SU-DHL-6 (cell line): Measurements from ENCODE around the gene BICC1.

ENCODE experiments used
- H2AFZ ChIP-seq: fragments of 200-600 bp; sonication (generic); 2 replicates; pipeline ENCODE4 v1.6.1; 2014; ENCODE audit warnings: low read depth, mild to moderate bottlenecking, moderate library complexity, mixed read lengths, antibody characterized with exemption, low read length; ENCODE audit not compliant: severe bottlenecking
- H3F3A ChIP-seq: fragments of 200-600 bp; shearing (Covaris generic); 2 replicates; pipeline ENCODE4 v1.6.0; 2016; ENCODE audit warnings: antibody characterized with exemption, mild to moderate bottlenecking; ENCODE audit not compliant: insufficient read depth
- H3K27ac ChIP-seq: fragments of 200-600 bp; sonication (generic); 2 replicates; pipeline ENCODE4 v1.5.1; 2016; ENCODE audit warnings: low read depth, mild to moderate bottlenecking, low read length, moderate library complexity, mixed read lengths
- H3K27me3 ChIP-seq: fragments of 200-600 bp; sonication (generic), shearing (Covaris generic); 2 replicates; pipeline ENCODE4 v1.6.0; 2014; ENCODE audit warnings: mild to moderate bottlenecking, low read length
- H3K36me3 ChIP-seq: fragments of 200-600 bp; sonication (generic); 2 replicates; pipeline ENCODE4 v1.6.1; 2014; ENCODE audit warnings: mild to moderate bottlenecking, low read length, mixed read lengths
- H3K4me2 ChIP-seq: fragments of 300-600, 200-600 bp; shearing (Covaris generic), sonication (generic); 2 replicates; pipeline ENCODE4 v1.6.0; 2014; ENCODE audit warnings: low read length, low read depth, mild to moderate bottlenecking; ENCODE audit not compliant: poor library complexity, severe bottlenecking
- H3K4me3 ChIP-seq: fragments of 200-600 bp; sonication (generic); 2 replicates; pipeline ENCODE4 v1.5.1; 2014; ENCODE audit warnings: antibody characterized with exemption, low read length, mild to moderate bottlenecking, mixed read lengths; ENCODE audit not compliant: insufficient read depth, poor library complexity, severe bottlenecking
- H3K79me2 ChIP-seq: fragments of 200-600 bp; sonication (generic); 2 replicates; pipeline ENCODE4 v1.6.1; 2014; ENCODE audit warnings: mild to moderate bottlenecking, low read length, moderate library complexity; ENCODE audit not compliant: insufficient read depth
- H3K9ac ChIP-seq: fragments of 200-600 bp; sonication (generic); 2 replicates; pipeline ENCODE4 v1.7.0; 2014; ENCODE audit warnings: mild to moderate bottlenecking, low read length
- H3K9me2 ChIP-seq: fragments of 200-600 bp; sonication (generic); replicated peaks from 2 replicates; pipeline ENCODE4 v1.6.1; 2014; ENCODE audit warnings: low read length; ENCODE audit not compliant: insufficient read depth
- H3K9me3 ChIP-seq: fragments of 200-600 bp; sonication (generic); 2 replicates; pipeline ENCODE4 v1.6.1; 2014; ENCODE audit warnings: low read length, mixed read lengths; ENCODE audit not compliant: insufficient read depth
- H4K20me1 ChIP-seq: fragments of 200-600 bp; sonication (generic); 2 replicates; pipeline ENCODE4 v1.6.1; 2014; ENCODE audit warnings: low read depth, mild to moderate bottlenecking, antibody characterized with exemption, low read length, moderate library complexity, mixed read lengths
- CTCF ChIP-seq: fragments of 200-600 bp; sonication (generic); IDR thresholded peaks from one replicate; pipeline ENCODE4 v1.5.1; 2017; ENCODE audit warnings: antibody characterized with exemption, mild to moderate bottlenecking, low read length, moderate library complexity; ENCODE audit not compliant: insufficient read depth, poor library complexity, severe bottlenecking
- EZH2phosphoT487 ChIP-seq: fragments of 200-600 bp; sonication (generic), shearing (Covaris generic); conservative IDR thresholded peaks from 2 replicates; pipeline ENCODE4 v1.6.1; 2018; ENCODE audit warnings: mild to moderate bottlenecking, antibody characterized with exemption, low read length, moderate library complexity, mixed read lengths

Gene BICC1

GRCh38 chr10:58765910-58766309 lies 253.2 kb downstream of the BICC1 start:
- no peak overlapping the region for H2AFZ ChIP-seq
- no peak for TF ChIP-seq CTCF
- no peak for TF ChIP-seq EZH2phosphoT487
- H3K27me3 ChIP-seq = no peaks in the 10 kb centered on the region
- H3K4me2 ChIP-seq = no peak overlapping the region
- no peaks in the 10 kb centered on the region for H3K9me2 ChIP-seq
- H3K27ac ChIP-seq = no peak overlapping the region
- no peak overlapping the region for H3K4me3 ChIP-seq
- no peaks in the 10 kb centered on the region for H3F3A ChIP-seq
- no peaks in the 10 kb centered on the region for H3K9me3 ChIP-seq
- no peaks in the 10 kb centered on the region for H4K20me1 ChIP-seq
- H3K79me2 ChIP-seq = no peaks in the 10 kb centered on the region
- H3K9ac ChIP-seq = no peak overlapping the region
- H3K36me3 ChIP-seq = no peaks in the 10 kb centered on the region

DNA sequence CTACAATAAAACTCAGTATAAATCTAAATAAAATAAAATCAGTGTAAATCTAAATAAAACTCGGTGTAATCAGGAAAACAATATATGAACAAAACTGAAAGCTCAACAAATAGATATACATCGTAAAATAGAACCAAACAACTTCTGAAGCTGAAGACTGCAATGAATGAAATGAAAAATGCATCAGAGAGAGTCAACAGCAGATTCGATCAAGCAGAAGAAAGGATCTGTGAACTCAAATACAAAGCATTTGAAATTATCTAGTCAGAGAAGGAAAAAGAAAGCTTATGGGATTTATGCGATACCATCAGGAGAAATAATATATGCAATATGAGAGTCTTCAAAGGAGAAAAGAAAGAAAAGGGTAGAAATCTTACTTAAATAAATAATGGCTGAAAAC lies 255.0 kb downstream of the BICC1 start:
- Histone ChIP-seq H4K20me1 (no peaks in the 10 kb centered on the region), H3K36me3 (no peaks in the 10 kb centered on the region), H3K9me2 (no peaks in the 10 kb centered on the region), H2AFZ (no peak overlapping the region), H3K4me3 (no peak overlapping the region), H3K27ac (no peak overlapping the region), H3K27me3 (no peaks in the 10 kb centered on the region), H3K79me2 (no peaks in the 10 kb centered on the region), H3K9ac (no peak overlapping the region), H3F3A (no peaks in the 10 kb centered on the region), H3K9me3 (no peaks in the 10 kb centered on the region), H3K4me2 (no peak overlapping the region)
- TF ChIP-seq CTCF (no peak), EZH2phosphoT487 (no peak)

- no peaks in the 10 kb centered on the region for H3K36me3 ChIP-seq
- H4K20me1 ChIP-seq = no peaks in the 10 kb centered on the region
These were observed 259.2 kb downstream of the BICC1 start for GRCh38 chr10:58771863-58772262.

More at GRCh38 chr10:58771863-58772262, 259.2 kb downstream of the BICC1 start:
- no peak overlapping the region for H2AFZ ChIP-seq
- no peak overlapping the region for H3K27ac ChIP-seq
- no peak overlapping the region for H3K4me2 ChIP-seq
- H3K27me3 ChIP-seq = no peaks in the 10 kb centered on the region
- H3K9me3 ChIP-seq = no peaks in the 10 kb centered on the region
- TF ChIP-seq CTCF = no peak
- TF ChIP-seq EZH2phosphoT487 = no peak
- no peaks in the 10 kb centered on the region for H3K9me2 ChIP-seq
- no peak overlapping the region for H3K4me3 ChIP-seq
- H3K9ac ChIP-seq = no peak overlapping the region
- H3K79me2 ChIP-seq = no peaks in the 10 kb centered on the region
- no peaks in the 10 kb centered on the region for H3F3A ChIP-seq
